Lung microvascular endothelial cell (primary cell): ENCODE data around the gene CEP57. TPM values are rescaled to one million over a fixed set of nuclear protein-coding genes. Genes with fewer than 3 reads are reported as not detected.
A peak's percentile ranks its signal among the peaks of the same experiment; 100 is the strongest.
"Not testable (repeated sequence)": the region's sequence is repeated elsewhere in the genome, so short reads cannot be mapped to it uniquely, and the experiment has no call there.

ENCODE experiments used
- DNase-seq, 2 donors: peaks; one replicate each; pipeline versions ENCODE4 v3.0.0 to v3.0.0-alpha.2; 2010; ENCODE audit warnings: low read depth in 2 of 2
- total RNA-seq: library from RNA; depleted of rRNA; stranded (reverse); fragments of >200 nt; gene quantifications from 2 replicates; pipeline ENCODE4 v1.2.1, GENCODE V29; 2014

Gene CEP57
- total RNA-seq, 1 donor from 2014 or later: 20.6 TPM

- DNase-seq: not testable (repeated sequence)
Measured at GRCh38 chr11:95854362-95854761, 64.1 kb downstream of the CEP57 start.

GRCh38 chr11:95860024-95860423, 69.7 kb downstream of the CEP57 start:
- DNase-seq: not testable (repeated sequence)

GRCh38 chr11:95863486-95864140, 73.3 kb downstream of the CEP57 start:
- no peak for DNase-seq

GRCh38 chr11:95867105-95867504, 76.8 kb downstream of the CEP57 start:
- no peak for DNase-seq

- not testable (repeated sequence) for DNase-seq
Measured at GRCh38 chr11:95870877-95871276, 80.6 kb downstream of the CEP57 start.

GRCh38 chr11:95877291-95877690, 87.0 kb downstream of the CEP57 start:
- DNase-seq: peak; percentile 10 to 89

Other genes starting within 250 kb of the CEP57 start
- 13.1 and 17.7 TPM in 2 replicates for gene FAM76B, start 716 bp upstream of the CEP57 start, total RNA-seq
- 36.5 and 42.7 TPM in 2 replicates for gene MTMR2, start 133.6 kb downstream of the CEP57 start, total RNA-seq